HepG2 (cell line): ENCODE results near the gene DNM3. TPM values are rescaled to one million over a fixed set of nuclear protein-coding genes. Genes with fewer than 3 reads are reported as not detected.
A peak's percentile ranks its signal among the peaks of the same experiment; 100 is the strongest.

ENCODE experiments used
- ATAC-seq: fragments of 200-7000 bp; cut with Tn5 transposase; 3 replicates; pipeline ENCODE4 v1.9.1; 2020; ENCODE audit warnings: mild to moderate bottlenecking, moderate library complexity
- BruUV-seq: library from RNA; stranded (reverse); fragments of 400-500 nt; replicated peaks from 2 replicates; lab custom pipeline; 2021; lab: Mats Ljungman, UMichigan
- CTCF ChIA-PET: fragments of 300-600 bp; formaldehyde crosslinking; extraction: SDS; loops from one replicate; lab custom pipeline; 2021; ENCODE audit warnings: low total read pairs, inconsistent platforms, low intra/inter-chr PET ratio; lab: Yijun Ruan, JAX
- POLR2A ChIA-PET: fragments of 350-600 bp; sonication (Branson Sonifier 250); formaldehyde crosslinking; loops from one replicate; lab custom pipeline; 2020; ENCODE audit warnings: antibody characterized with exemption, inconsistent platforms; lab: Yijun Ruan, JAX
- DNase-seq: peaks from one replicate; pipeline ENCODE4 v3.0.0-alpha.2; 2015; ENCODE audit warnings: low spot score
- FAIRE-seq: peaks from 3 replicates; lab custom pipeline; 2011; peaks lifted over from hg19 to GRCh38; lab: Jason Lieb, UNC
- H2AFZ ChIP-seq: one replicate; pipeline ENCODE4 v1.6.1; 2011; ENCODE audit warnings: low read length, inconsistent platforms
- H3K27ac ChIP-seq: fragments of 300-600 bp; 3 replicates; pipeline ENCODE4 v1.8.0; 2011; ENCODE audit warnings: mixed run types, mild to moderate bottlenecking, mixed read lengths, low read length, inconsistent platforms; ENCODE audit not compliant: insufficient read depth; ENCODE audit errors: extremely low read length
- H3K27me3 ChIP-seq, 2 experiments: fragments of 200-600 bp in 1 of 2; 2 replicates in 1 of 2; 3 replicates in 1 of 2; pipeline versions ENCODE4 v1.6.0 to v1.8.0; 2011; ENCODE audit warnings: low read length in 2 of 2, mild to moderate bottlenecking in 2 of 2, moderate library complexity in 2 of 2, inconsistent platforms in 1 of 2; ENCODE audit not compliant: insufficient read depth in 2 of 2, control insufficient read depth in 1 of 2
- H3K36me3 ChIP-seq, 2 experiments: fragments of 200-600 bp in 1 of 2; replicated peaks in 1 of 2; 2 replicates in 1 of 2; 3 replicates in 1 of 2; pipeline versions ENCODE4 v1.5.1 to v1.8.0; 2011; ENCODE audit warnings: low read length in 2 of 2, inconsistent platforms in 1 of 2; ENCODE audit not compliant: insufficient read depth in 2 of 2, control insufficient read depth in 1 of 2
- H3K4me1 ChIP-seq: 2 replicates; pipeline ENCODE4 v1.5.1; 2012; ENCODE audit warnings: low read length, inconsistent platforms; ENCODE audit not compliant: insufficient read depth
- H3K4me2 ChIP-seq: 2 replicates; pipeline ENCODE4 v1.6.0; 2011; ENCODE audit warnings: low read depth, low read length, inconsistent platforms
- H3K4me3 ChIP-seq, 3 experiments: fragments of 200-600 bp in 1 of 3; sonication (generic), shearing (Covaris generic) in 1 of 3; replicated peaks in 1 of 3; 2 replicates each; pipeline ENCODE4 v1.5.1; 2011 to 2016; ENCODE audit warnings: low read length in 3 of 3, inconsistent platforms in 2 of 3, low read depth in 2 of 3, mild to moderate bottlenecking in 2 of 3, control low read depth in 1 of 3, mixed read lengths in 1 of 3; ENCODE audit not compliant: insufficient read depth in 1 of 3
- H3K79me2 ChIP-seq: one replicate; pipeline ENCODE4 v1.6.1; 2011; ENCODE audit warnings: low read length, inconsistent platforms; ENCODE audit not compliant: insufficient read depth
- H3K9ac ChIP-seq: 2 replicates; pipeline ENCODE4 v1.6.0; 2011; ENCODE audit warnings: mild to moderate bottlenecking, low read depth, low read length, inconsistent platforms; ENCODE audit not compliant: insufficient read depth
- H3K9me3 ChIP-seq: 2 replicates; pipeline ENCODE4 v1.5.1; 2012; ENCODE audit warnings: mild to moderate bottlenecking, low read length
- H4K20me1 ChIP-seq: 2 replicates; pipeline ENCODE4 v1.6.0; 2011; ENCODE audit warnings: inconsistent platforms, mild to moderate bottlenecking, low read length, moderate library complexity; ENCODE audit not compliant: insufficient read depth
- ASH2L ChIP-seq: fragments of 300-600, 200-600 bp; sonication (generic); IDR thresholded peaks from 2 replicates; pipeline ENCODE4 v1.7.0; 2017; ENCODE audit warnings: low read depth, mild to moderate bottlenecking, moderate library complexity, mixed read lengths, low read length; ENCODE audit not compliant: insufficient read length
- ATF1 ChIP-seq: IDR thresholded peaks from 2 replicates; pipeline ENCODE4 v1.6.1; 2016; ENCODE audit warnings: mild to moderate bottlenecking, control low read depth
- BRCA1 ChIP-seq: sonication (generic); formaldehyde crosslinking; IDR thresholded peaks from 2 replicates; pipeline ENCODE4 v1.4.0; 2020; ENCODE audit warnings: missing genetic modification reagents
- FOXA3 ChIP-seq: IDR thresholded peaks from 2 replicates; pipeline ENCODE4 v1.6.1; 2016; ENCODE audit warnings: missing genetic modification reagents, missing compliant biosample characterization
- HOXA5 ChIP-seq: sonication (generic); formaldehyde crosslinking; IDR thresholded peaks from 2 replicates; pipeline ENCODE4 v1.4.0; 2020; ENCODE audit warnings: missing genetic modification reagents
- MED1 ChIP-seq: sonication (generic); formaldehyde crosslinking; IDR thresholded peaks from 2 replicates; pipeline ENCODE4 v1.4.0; 2020; ENCODE audit warnings: missing genetic modification reagents
- MIER3 ChIP-seq: IDR thresholded peaks from 2 replicates; pipeline ENCODE4 v1.6.1; 2016; ENCODE audit warnings: missing compliant biosample characterization, borderline replicate concordance
- NR3C1 ChIP-seq: sonication (generic); formaldehyde crosslinking; IDR thresholded peaks from 2 replicates; pipeline ENCODE4 v1.4.0; 2020; ENCODE audit warnings: missing genetic modification reagents
- SMC3 ChIP-seq: IDR thresholded peaks from 2 replicates; pipeline ENCODE4 v1.6.1; 2011; ENCODE audit warnings: low read length, improper control_type of control experiment
- STAG1 ChIP-seq: sonication (generic); formaldehyde crosslinking; IDR thresholded peaks from 2 replicates; pipeline ENCODE4 v1.4.0; 2020; ENCODE audit warnings: missing genetic modification reagents
- TCF7 ChIP-seq: sonication (generic); IDR thresholded peaks from 2 replicates; pipeline ENCODE4 v1.6.1; 2016; ENCODE audit warnings: antibody characterized with exemption, low read depth
- ZNF367 ChIP-seq: sonication (generic); formaldehyde crosslinking; IDR thresholded peaks from 2 replicates; pipeline ENCODE4 v1.4.0; 2020; ENCODE audit warnings: missing genetic modification reagents, borderline replicate concordance
- ZNF547 ChIP-seq: sonication (generic); formaldehyde crosslinking; IDR thresholded peaks from 2 replicates; pipeline ENCODE4 v1.5.1; 2020; ENCODE audit warnings: mild to moderate bottlenecking, missing genetic modification reagents
- ZNF552 ChIP-seq: sonication (generic); formaldehyde crosslinking; IDR thresholded peaks from 2 replicates; pipeline ENCODE4 v1.9.0; 2022; ENCODE audit warnings: missing genetic modification reagents, mild to moderate bottlenecking, borderline replicate concordance
- ZNF841 ChIP-seq: sonication (generic); formaldehyde crosslinking; IDR thresholded peaks from 2 replicates; pipeline ENCODE4 v1.8.1; 2023; ENCODE audit warnings: missing genetic modification reagents, borderline replicate concordance
- ZSCAN20 ChIP-seq: sonication (generic); formaldehyde crosslinking; IDR thresholded peaks from 2 replicates; pipeline ENCODE4 v1.4.0; 2020; ENCODE audit warnings: missing genetic modification reagents, mild to moderate bottlenecking, borderline replicate concordance
- WGBS: methylation state at CpG from one replicate; pipeline ENCODE4 v1.1.6; 2017; ENCODE audit warnings: low lambda C conversion rate; 5-methylcytosine and 5-hydroxymethylcytosine counted together
- in situ Hi-C: cut with HindIII; loops from 2 replicates; pipeline ENCODE4 v1.10.0; 2017; ENCODE audit warnings: low pct_unique_long_range_greater_than_20kb; ENCODE audit not compliant: extremely low pct_ligation_motif_present
- intact Hi-C: fragments of 100-400 bp; cut with micrococcal nuclease; formaldehyde crosslinking; loops from one replicate; pipeline ENCODE4 v1.10.0; 2022; ENCODE audit not compliant: unreplicated experiment
- polyA plus RNA-seq, 8 experiments: library from polyadenylated mRNA; depleted of rRNA in 3 of 8; stranded (reverse) in 7 of 8; unstranded in 1 of 8; fragments of >200 nt; fragmentation: Illumina TruSeq in 4 of 8; extraction: Trizol in 4 of 8; gene quantifications; 2 replicates each; pipeline versions ENCODE4 v1.2.1 to v1.2.3, GENCODE V29; 2011 to 2016; ENCODE audit warnings: low read depth in 4 of 8, missing spikeins in 1 of 8, mixed read lengths in 1 of 8; ENCODE audit not compliant: insufficient read depth in 1 of 8
- total RNA-seq, 5 experiments: library from RNA; depleted of rRNA; stranded (reverse); fragments of >200 nt; fragmentation: Illumina TruSeq; extraction: Trizol; gene quantifications; 2 replicates each; pipeline ENCODE4 v1.2.3, GENCODE V29; 2016; ENCODE audit warnings: low read depth in 1 of 5
- TF ChIP-seq, protein P1 (sequence below): sonication (generic); formaldehyde crosslinking; IDR thresholded peaks from 2 replicates; pipeline ENCODE4 v1.4.0; 2020; ENCODE audit warnings: mild to moderate bottlenecking, missing genetic modification reagents
- TF ChIP-seq, protein P2 (sequence below): sonication (generic); formaldehyde crosslinking; IDR thresholded peaks from 2 replicates; pipeline ENCODE4 v1.5.0; 2020; ENCODE audit warnings: mild to moderate bottlenecking, missing genetic modification reagents
- TF ChIP-seq, protein P3 (sequence below): sonication (generic); formaldehyde crosslinking; IDR thresholded peaks from 2 replicates; pipeline ENCODE4; 2020; ENCODE audit warnings: missing genetic modification reagents, mild to moderate bottlenecking, borderline replicate concordance
- TF ChIP-seq, protein P4 (sequence below): sonication (generic); formaldehyde crosslinking; IDR thresholded peaks from 2 replicates; pipeline ENCODE4 v1.5.0; 2020; ENCODE audit warnings: mild to moderate bottlenecking, missing genetic modification reagents, moderate library complexity

DNM3 gene
- total and polyA plus RNA-seq, 2 of the 13 experiments (the other 11 are each of a cell fraction or from before 2014, with no cell fraction given) = 0.05 TPM; not detected in 1

DNA sequence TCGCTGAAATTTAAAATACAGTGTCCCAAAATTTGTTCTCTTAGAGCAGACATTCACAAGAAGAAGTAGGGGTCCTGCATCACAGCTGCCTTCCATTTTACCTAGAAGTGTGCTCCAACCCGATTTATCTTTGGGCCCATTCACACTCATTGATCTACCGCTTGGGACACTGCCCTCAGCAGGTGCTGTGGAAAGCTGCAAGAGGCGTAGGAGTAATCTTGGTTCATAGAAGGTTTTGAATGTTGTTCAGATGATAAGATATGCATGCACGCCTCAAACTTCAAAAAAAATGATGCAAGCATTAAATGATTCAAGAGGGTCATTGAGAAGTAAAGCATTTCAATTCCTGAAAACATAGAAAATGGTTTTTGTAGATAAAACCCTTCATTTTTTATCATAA is 560.6 kb downstream of the DNM3 start:
- CTCF ChIA-PET = no interaction called here
- Histone ChIP-seq H2AFZ (no peak overlapping the region), H3K9me3 (no peaks in the 10 kb centered on the region), H3K9ac (no peak overlapping the region), H3K36me3 (no peaks in the 10 kb centered on the region), H3K4me3 (no peak overlapping the region), H3K4me2 (no peak overlapping the region), H4K20me1 (no peaks in the 10 kb centered on the region), H3K4me1 (peaks cover 15% of the 10 kb centered on the region), H3K79me2 (no peaks in the 10 kb centered on the region), H3K27me3 (no peaks in the 10 kb centered on the region; a peak in 1 of 5 replicates), H3K27ac (no peak overlapping the region)
- DNase-seq (peak; percentile 20), ATAC-seq (peak; percentile 83), FAIRE-seq (peak; percentile 15)
- in situ Hi-C loops (no loop called here), intact Hi-C loops (no loop called here)
- POLR2A ChIA-PET = no interaction called here
- BruUV-seq = no TSS peak
- 25% methylated on average over 5 of the region's 5 CpGs for WGBS
- TF ChIP-seq ZNF841 (CRISPR knock-in tag) = no peak
- peak; percentile 26; the same call in 1 of the 2 replicates for TF ChIP-seq SMC3
- TF ChIP-seq MED1 = no peak
- no peak for TF ChIP-seq ZSCAN20 (CRISPR knock-in tag)
- TF ChIP-seq ZNF552 (CRISPR knock-in tag) = no peak
- TF ChIP-seq, protein P1, sequence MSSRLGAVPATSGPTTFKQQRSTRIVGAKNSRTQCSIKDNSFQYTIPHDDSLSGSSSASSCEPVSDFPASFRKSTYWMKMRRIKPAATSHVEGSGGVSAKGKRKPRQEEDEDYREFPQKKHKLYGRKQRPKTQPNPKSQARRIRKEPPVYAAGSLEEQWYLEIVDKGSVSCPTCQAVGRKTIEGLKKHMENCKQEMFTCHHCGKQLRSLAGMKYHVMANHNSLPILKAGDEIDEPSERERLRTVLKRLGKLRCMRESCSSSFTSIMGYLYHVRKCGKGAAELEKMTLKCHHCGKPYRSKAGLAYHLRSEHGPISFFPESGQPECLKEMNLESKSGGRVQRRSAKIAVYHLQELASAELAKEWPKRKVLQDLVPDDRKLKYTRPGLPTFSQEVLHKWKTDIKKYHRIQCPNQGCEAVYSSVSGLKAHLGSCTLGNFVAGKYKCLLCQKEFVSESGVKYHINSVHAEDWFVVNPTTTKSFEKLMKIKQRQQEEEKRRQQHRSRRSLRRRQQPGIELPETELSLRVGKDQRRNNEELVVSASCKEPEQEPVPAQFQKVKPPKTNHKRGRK (CRISPR knock-in tag) = no peak
- TF ChIP-seq TCF7 = peak; percentile 20; the same call in 1 of the 2 replicates
- peak; percentile 61 for TF ChIP-seq STAG1 (CRISPR knock-in tag)
- TF ChIP-seq FOXA3 (CRISPR knock-in tag) = no peak
- no peak for TF ChIP-seq BRCA1 (CRISPR knock-in tag)
- no peak for TF ChIP-seq ZNF547
- no peak for TF ChIP-seq HOXA5 (CRISPR knock-in tag)
- TF ChIP-seq, protein P2, sequence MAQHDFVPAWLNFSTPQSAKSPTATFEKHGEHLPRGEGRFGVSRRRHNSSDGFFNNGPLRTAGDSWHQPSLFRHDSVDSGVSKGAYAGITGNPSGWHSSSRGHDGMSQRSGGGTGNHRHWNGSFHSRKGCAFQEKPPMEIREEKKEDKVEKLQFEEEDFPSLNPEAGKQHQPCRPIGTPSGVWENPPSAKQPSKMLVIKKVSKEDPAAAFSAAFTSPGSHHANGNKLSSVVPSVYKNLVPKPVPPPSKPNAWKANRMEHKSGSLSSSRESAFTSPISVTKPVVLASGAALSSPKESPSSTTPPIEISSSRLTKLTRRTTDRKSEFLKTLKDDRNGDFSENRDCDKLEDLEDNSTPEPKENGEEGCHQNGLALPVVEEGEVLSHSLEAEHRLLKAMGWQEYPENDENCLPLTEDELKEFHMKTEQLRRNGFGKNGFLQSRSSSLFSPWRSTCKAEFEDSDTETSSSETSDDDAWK (CRISPR knock-in tag) = no peak
- TF ChIP-seq ZNF367 (CRISPR knock-in tag) = no peak
- TF ChIP-seq NR3C1 (CRISPR knock-in tag) = no peak
- TF ChIP-seq, protein P3, sequence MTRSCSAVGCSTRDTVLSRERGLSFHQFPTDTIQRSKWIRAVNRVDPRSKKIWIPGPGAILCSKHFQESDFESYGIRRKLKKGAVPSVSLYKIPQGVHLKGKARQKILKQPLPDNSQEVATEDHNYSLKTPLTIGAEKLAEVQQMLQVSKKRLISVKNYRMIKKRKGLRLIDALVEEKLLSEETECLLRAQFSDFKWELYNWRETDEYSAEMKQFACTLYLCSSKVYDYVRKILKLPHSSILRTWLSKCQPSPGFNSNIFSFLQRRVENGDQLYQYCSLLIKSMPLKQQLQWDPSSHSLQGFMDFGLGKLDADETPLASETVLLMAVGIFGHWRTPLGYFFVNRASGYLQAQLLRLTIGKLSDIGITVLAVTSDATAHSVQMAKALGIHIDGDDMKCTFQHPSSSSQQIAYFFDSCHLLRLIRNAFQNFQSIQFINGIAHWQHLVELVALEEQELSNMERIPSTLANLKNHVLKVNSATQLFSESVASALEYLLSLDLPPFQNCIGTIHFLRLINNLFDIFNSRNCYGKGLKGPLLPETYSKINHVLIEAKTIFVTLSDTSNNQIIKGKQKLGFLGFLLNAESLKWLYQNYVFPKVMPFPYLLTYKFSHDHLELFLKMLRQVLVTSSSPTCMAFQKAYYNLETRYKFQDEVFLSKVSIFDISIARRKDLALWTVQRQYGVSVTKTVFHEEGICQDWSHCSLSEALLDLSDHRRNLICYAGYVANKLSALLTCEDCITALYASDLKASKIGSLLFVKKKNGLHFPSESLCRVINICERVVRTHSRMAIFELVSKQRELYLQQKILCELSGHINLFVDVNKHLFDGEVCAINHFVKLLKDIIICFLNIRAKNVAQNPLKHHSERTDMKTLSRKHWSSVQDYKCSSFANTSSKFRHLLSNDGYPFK (CRISPR knock-in tag) = no peak
- no peak for TF ChIP-seq ATF1
- TF ChIP-seq, protein P4, sequence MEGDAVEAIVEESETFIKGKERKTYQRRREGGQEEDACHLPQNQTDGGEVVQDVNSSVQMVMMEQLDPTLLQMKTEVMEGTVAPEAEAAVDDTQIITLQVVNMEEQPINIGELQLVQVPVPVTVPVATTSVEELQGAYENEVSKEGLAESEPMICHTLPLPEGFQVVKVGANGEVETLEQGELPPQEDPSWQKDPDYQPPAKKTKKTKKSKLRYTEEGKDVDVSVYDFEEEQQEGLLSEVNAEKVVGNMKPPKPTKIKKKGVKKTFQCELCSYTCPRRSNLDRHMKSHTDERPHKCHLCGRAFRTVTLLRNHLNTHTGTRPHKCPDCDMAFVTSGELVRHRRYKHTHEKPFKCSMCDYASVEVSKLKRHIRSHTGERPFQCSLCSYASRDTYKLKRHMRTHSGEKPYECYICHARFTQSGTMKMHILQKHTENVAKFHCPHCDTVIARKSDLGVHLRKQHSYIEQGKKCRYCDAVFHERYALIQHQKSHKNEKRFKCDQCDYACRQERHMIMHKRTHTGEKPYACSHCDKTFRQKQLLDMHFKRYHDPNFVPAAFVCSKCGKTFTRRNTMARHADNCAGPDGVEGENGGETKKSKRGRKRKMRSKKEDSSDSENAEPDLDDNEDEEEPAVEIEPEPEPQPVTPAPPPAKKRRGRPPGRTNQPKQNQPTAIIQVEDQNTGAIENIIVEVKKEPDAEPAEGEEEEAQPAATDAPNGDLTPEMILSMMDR = peak; percentile 49
- no peak for TF ChIP-seq ASH2L
- no peak for TF ChIP-seq MIER3 (CRISPR knock-in tag)
